ENCODE measurements around the gene PCDHB7.
"Not testable (repeated sequence)": the region's sequence is repeated elsewhere in the genome, so short reads cannot be mapped to it uniquely, and the experiment has no call there.

GRCh38 chr5:141179876-141180275 lies 7.4 kb downstream of the PCDHB7 start:
- not testable (repeated sequence) for TF ChIP-seq CTCF (IDR thresholded peaks at IDR 0.05; ENCODE audit: insufficient read depth, low read length, poor library complexity, severe bottlenecking); EZH2phosphoT487 (conservative IDR thresholded peaks at IDR 0.05; ENCODE audit: low read length)
